HG03139 (cell line): Measurements from ENCODE around the gene DNAJC10.
"Not testable (repeated sequence)": the region's sequence is repeated elsewhere in the genome, so short reads cannot be mapped to it uniquely, and the experiment has no call there.

Experiments
- ATAC-seq: cut with Tn5 transposase; IDR thresholded peaks from one replicate; pipeline ENCODE4 v1.9.1; 2021; ENCODE audit not compliant: unreplicated experiment

Gene DNAJC10, protein sequence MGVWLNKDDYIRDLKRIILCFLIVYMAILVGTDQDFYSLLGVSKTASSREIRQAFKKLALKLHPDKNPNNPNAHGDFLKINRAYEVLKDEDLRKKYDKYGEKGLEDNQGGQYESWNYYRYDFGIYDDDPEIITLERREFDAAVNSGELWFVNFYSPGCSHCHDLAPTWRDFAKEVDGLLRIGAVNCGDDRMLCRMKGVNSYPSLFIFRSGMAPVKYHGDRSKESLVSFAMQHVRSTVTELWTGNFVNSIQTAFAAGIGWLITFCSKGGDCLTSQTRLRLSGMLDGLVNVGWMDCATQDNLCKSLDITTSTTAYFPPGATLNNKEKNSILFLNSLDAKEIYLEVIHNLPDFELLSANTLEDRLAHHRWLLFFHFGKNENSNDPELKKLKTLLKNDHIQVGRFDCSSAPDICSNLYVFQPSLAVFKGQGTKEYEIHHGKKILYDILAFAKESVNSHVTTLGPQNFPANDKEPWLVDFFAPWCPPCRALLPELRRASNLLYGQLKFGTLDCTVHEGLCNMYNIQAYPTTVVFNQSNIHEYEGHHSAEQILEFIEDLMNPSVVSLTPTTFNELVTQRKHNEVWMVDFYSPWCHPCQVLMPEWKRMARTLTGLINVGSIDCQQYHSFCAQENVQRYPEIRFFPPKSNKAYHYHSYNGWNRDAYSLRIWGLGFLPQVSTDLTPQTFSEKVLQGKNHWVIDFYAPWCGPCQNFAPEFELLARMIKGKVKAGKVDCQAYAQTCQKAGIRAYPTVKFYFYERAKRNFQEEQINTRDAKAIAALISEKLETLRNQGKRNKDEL

DNA sequence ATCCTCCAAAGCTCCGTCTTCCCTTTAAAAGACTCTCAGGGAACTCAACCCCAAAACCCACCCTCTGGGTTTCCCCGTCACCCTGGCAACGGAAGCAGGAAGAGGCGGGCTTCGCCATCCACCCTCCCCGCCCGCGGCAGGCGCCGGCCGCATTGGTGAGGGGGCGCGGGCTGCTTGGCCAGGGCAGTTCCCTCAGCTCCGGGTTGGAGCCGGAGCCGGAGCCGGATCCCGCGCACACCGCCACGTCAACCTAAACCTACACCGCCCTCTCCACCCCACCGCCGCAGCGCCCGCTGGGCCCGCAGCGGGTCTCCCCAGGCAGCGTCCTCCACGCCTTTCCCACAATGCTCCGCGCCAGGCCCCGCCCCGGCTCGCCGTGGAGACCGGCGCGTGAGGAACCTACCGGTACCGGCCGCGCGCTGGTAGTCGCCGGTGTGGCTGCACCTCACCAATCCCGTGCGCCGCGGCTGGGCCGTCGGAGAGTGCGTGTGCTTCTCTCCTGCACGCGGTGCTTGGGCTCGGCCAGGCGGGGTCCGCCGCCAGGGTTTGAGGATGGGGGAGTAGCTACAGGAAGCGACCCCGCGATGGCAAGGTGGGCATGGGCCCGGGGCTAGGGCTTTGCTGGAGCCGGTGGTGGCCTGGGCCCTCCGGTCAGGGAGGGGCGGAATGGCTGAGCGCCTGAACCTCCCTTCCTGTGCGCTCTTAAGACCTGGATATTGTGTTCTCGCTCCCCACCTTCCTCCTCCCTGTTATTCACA lies at the start of gene DNAJC10:
Gene DNAJC10, plus strand, starts transcription at position 366 of the 758 bp plus-strand sequence. CDS start 1,830 bp downstream, outside the sequence.
- peak; percentile 77 for ATAC-seq

DNA sequence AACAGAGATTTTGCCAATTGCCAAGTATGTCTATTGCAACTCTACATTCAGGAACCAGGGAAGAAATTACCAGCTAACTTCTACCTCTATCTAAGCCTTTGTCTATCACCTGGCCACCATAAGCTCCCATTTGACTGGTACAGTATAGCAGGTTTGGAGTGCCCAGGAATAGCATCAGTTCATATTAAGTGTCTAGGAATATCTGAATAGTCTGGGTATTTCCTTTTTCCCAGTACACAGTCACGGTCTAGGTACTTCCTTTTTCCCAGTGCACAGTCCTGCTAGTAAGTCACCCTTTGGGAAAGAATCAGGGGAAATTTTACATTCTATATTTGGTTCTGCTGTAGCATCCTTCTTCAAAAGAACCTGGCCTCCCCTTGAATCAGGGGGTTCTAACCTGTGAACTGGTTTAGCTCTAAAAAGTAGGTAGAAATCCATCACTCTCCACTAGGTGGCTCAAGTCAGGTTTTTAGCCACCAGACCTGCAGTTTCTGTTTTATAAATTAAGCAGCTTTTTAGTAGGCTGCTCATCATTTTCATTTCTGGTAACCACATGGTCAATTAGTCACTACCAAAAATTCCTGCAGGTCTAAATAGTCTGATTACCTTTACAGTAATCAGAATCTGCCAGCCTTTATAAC lies 49.3 kb upstream of the DNAJC10 start:
- ATAC-seq, result peak; percentile 82

DNA sequence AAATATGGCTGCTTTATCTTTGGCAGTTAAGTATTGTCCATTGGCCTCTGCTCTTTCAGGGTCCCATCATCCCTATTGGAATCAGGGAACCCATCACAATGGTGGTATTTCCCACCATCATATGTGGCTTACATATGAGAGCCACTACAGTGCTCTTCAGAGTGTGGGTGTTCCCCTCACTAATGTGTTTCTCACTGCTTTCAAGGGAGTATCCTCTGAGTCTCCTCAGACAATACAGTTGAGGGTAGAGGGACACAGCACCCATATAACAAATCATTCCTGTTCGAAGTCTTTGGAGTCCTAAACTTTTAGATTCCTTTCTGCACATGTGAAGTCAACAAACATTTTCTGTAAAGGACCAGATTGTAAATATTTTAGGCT lies 48.8 kb upstream of the DNAJC10 start:
- peak; percentile 12 for ATAC-seq

DNA sequence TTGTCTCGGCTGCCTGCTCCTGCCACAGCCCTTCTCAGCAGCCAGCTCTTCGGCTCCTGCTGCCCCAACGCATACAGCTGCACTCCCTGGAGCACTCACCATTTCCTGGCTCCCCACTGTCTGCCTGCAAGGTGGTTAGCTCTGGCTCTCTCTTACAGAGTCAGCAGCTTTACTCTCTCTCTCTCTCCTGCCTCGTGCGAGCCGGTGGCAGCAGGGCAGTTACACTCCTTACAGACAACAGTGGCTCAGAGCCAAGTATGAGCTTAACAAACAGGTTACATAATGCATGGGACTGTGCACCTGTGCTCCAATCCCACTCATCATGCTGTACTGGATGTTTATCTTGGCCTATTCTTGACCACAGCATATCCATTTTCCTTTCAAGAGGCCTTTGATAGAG lies 47.4 kb upstream of the DNAJC10 start:
- no peak for ATAC-seq

DNA sequence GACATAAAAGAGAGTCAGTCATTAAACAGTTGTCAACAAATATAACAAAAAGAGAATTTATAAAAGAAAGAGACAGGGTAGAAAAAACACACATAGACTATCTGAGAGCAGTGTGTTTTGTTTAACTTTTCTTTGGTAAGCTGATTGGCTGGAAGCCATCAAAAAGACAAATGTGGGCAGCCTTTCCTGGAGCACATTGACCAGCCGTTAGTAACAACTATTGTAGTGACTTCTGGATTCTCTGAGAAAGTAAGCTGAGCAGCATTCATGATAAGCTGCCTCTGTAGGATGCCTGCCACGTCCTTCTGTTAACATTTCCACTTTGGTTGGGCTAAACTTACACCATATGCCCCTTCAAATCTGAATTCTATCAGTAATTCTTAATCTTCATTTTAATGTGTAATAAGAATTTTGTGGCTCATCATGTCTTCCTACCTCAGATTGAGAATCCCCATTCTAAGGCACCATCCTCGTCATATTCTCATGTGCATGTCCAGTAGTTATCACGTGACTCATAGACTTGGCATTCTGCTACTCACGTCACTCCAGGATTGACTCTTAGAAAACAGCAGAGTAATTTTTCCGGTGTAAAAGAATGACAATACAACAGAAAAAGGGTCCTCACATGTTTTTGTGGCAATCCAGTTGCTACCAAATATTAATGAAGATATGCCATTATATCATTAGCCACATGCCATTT lies 43.4 kb upstream of the DNAJC10 start:
- ATAC-seq, result no peak

DNA sequence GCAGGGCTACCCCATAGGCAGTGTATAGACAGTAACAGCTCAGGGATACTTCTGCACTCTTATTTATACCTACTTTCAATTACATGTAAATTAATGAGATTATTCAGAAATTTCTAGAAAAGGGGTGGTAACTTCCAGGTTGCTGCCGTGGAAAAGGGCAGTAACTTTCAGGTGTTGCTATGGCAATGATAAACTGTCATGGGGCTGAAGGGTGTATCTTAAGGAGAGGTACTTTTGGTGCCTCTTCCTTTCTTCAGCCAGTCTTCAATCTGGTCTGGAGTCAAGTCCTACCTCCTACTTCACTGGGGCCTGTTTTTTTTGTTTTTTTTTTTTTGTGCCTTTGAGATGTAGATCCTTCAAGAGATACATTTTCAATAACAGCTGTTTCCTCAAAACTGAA lies 35.2 kb upstream of the DNAJC10 start:
- ATAC-seq, result no peak

DNA sequence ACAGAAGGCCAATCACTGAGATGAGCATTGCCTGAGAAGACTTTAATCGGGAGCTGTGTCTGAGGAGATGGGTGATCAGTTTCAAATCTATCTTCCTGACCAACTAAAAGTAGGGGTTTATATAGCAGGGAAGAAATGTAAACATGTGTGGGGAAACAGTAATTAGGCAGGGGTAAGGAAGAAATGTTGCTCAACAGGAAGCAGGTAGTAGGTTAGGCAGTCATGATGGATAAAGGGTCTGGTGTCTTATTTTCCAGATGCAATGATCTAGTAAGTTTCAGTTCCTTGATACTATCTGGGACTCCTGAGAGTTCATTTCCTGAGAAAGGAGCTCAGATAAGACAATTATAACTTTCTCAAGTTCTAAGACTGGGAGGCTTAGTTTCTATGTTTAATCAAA lies 33.8 kb upstream of the DNAJC10 start:
- no peak for ATAC-seq

DNA sequence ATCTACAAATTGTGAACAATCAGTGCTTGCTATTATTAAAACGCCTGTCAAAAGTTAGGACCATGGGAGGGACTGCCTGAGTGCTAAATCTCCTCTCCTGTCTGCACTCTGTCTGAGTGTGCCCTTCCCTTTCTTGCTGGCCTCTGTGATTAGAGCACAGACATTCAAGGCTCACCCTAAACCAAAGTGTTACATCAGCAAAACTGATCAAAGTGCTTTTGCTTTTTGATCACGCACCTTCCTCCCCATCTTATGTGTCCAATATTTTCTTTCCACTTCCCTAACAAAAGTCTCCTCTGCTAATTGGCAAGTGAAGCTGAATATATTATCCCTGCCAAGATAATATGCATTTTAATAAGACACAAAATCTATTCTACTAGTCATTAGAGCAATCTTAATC lies 30.5 kb upstream of the DNAJC10 start:
- no peak for ATAC-seq

DNA sequence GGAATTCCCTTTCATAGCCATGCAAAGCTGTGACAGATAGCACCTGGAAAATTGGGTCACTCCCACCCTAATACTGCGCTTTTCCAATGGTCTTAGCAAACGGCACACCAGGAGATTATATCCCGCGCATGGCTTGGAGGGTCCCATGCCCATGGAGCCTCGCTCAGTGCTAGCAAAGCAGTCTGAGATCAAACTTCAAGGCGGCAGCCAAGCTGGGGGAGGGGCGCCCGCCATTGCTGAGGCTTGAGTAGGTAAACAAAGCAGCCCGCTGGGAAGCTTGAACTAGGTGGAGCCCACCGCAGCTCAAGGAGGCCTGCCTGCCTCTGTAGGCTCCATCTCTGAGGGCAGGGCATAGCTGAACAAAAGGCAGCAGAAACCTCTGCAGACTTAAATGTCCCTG lies 29.3 kb upstream of the DNAJC10 start:
- ATAC-seq, result not testable (repeated sequence)

DNA sequence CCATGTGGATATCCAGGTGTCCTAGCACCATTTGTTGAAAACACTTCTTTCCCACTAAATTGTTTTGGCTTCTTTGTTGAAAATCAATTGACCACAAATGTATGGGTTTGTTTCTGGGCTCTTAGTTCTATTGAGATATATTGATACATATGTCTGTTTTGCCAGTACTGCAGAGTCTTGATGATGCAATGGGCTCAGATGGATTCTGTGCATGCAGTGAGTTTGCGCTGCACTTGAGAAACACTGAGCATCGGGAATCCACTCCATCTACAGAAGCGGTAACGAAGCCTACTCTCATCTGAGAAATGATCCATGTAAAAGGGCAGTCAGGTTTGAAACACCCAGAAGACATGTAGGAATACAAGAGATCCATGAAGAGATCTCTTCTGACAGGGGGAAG lies 21.9 kb upstream of the DNAJC10 start:
- no peak for ATAC-seq

DNA sequence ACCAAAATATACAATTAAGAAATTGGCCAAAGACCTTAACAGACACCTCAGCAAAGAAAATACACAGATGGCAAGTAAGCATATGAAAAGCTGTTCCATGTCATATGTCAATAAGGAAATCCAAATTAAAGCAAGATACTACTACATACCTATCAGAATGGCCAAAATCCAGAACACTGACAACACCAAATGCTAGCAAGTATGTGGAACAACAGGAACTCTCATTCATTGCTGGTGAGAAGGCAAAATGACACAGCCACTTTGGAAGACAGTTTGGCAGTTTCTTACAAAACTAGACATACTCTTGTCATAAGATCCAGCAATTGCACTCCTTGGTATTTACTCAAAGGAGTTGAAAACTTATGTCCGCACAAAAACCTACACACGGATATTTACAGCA lies 20.3 kb upstream of the DNAJC10 start:
- ATAC-seq, result no peak

DNA sequence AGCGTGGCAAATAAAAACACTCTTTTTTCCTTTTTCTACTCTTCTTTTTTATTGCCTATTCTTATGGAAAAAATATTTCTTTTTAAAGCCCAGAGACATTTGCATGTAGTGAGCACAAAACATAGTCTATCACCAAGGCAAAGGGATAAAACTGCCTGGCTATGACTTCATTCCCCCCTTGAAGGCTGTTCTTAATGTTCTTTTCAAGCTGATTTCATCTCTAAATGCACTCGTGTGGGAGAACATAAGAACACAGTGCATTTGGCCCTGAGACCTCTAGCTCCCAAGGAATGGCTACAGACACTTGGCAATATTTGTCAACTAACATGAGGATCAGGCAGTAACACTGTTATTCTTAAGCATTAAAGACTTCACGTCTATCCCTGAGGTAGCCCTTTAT lies 17.4 kb upstream of the DNAJC10 start:
- no peak for ATAC-seq

DNA sequence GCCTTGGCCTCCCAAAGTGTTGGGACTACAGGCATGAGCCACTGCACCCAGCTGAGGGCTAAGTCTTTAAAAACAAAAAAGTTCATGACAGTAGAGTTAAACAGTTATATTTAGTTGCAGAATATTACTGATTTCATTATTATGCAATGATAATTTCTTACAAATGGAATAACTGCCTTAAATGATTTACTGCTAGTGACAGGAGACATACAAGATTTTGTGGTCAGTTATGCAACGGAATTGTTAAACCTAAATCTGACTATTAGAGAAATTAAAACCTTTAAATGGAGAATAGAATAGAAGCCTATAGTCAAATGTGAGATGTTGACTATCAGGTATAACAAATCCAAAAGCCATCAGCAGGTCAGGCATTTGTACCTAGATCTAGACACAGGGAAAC lies 10.3 kb upstream of the DNAJC10 start:
- no peak for ATAC-seq

DNA sequence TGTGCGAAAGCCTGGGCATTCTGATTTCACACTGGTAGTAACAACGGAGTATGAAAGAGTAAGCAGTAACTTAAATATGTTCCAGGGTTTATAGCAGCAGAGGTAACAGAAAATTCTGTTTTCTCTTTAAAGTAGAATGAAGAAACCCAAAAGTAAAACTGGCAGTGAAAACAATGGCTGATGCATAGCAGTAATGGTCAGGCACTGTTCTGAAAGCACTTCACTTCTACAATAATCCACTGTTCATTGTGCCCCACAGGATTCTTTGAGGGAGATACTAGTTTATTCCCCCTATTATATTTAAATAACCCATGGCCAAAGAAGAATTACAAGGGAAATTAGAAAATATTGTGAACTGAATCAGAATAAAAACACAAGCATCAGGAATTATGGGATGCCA lies 9.3 kb upstream of the DNAJC10 start:
- ATAC-seq, result no peak

DNA sequence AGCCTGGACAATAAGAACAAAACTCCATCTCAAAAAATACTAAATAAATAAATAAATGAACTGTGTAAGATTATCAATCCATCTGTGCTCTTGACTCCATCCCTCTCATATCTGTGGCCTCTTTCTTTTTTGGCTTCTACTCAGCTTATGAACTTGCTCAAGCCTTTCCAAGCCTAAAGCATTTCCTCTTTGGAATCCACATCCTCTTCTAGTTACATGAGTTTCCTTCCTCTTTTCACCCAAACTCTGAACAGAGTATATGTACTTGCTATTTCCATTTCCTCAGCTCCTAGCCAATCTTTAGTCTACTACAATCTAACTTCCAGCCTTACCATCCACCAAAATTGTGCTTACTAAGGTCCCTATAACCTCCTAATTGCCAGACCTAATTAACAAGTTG lies 2.5 kb upstream of the DNAJC10 start:
- no peak for ATAC-seq

DNA sequence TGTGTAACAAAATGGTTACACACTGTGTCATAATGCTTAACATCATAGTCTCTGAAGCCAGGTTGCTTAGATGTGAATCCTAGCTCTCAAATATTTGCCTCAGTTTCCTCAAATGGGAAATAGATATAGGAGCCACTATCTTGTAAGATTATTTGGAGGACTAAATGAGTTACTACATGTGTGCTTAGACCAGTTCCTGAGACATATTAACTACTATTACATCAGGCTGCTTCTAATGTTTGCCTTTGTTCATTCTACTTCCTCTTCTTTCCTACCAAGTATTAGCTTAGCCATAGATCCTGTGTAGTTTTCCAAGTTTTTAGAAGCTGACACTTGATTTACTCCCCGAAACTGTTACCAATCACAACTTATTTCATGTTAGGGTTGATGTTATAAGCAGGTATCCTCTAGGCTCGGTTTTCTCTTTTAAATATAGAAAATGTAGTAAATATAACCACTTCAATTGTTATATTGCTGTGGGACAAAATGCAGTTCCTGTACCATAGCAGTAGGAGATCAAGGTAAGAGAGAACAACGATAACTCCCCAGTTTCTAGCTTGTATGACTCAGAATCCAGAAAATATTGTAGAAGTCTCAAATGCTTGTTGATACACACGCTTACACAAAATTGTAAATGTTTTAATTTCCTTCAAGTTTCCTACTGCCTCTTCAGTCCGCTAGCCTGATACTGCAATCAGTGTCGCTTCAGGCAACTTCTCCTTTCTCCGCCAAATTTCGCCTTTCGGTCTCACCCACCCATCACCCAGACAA lies 751 bp upstream of the DNAJC10 start:
- peak; percentile 2 for ATAC-seq

DNA sequence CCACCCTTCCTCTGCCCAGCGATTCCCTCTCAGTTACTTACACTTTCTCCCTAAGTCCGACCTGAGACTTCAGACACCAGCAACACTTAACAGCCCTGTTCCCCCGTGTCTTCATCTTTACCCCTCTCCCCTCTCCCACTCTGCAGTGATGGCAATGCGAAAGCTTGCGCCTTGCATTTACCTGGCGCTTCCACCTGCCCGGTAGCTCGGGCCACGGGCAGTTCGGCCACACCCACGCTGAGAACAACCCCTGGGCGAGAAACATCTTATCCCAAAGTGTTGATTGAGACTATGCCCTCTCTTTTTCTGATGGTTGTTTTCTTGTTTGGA lies 558 bp downstream of the DNAJC10 start:
- ATAC-seq, result peak; percentile 1

DNA sequence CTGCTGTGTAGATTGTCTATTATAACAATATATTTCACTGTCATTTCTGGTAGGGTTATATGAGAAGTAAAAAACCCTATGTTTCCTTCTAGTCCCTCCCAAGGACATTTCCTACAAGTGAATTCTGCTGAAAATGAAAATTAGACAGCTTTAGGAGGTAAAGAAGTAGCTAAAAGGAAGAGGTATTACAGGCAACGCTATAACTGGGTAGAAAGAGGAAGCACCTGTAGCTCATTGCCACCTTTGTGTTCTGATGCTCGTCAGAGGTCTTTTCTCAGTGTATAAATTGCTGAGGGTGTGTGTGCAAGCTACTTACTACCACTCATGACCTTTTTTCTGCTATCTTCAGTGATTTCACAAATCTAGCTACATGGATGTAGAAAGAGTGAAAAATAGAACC lies 1.4 kb downstream of the DNAJC10 start:
- peak; percentile 37 for ATAC-seq

DNA sequence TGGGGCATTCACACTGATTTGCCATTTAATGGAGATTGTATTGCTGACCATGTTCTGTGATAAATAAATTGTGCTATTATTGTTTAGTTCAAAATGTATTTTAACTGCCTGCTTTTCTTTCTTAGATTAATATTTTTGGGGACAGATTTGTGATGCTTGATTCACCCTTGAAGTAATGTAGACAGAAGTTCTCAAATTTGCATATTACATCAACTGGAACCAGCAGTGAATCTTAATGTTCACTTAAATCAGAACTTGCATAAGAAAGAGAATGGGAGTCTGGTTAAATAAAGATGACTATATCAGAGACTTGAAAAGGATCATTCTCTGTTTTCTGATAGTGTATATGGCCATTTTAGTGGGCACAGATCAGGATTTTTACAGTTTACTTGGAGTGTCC lies 1.8 kb downstream of the DNAJC10 start:
- ATAC-seq, result no peak

DNA sequence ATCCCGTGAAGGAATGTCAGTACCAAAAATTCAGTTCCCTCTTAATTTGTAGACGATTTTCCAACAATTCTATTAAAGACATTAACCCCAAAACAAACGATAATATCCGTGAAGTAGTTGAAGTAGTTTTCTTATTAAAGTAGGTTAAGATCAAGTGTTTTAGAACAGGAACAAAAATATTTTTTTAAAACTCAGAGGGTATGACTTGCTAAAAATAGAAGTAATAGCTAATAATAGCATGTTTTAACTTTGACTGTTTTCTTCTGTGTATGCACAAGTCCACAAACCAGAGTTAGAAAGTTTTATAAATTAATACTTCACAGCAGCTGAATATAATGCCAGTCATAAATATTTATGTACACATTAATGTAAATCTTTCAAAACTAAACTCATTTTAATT lies 2.4 kb downstream of the DNAJC10 start:
- ATAC-seq, result no peak
